Hematopoietic multipotent progenitor cell treated with erythropoietin and hydrocortisone succinate and interleukin-3 and kit ligand, for 15 days (in vitro differentiated cells): Measurements from ENCODE around the gene PTPRD.

Source experiments
- DNase-seq: peaks from one replicate; pipeline ENCODE4 v3.0.0-alpha.2; 2015; ENCODE audit warnings: low spot score

PTPRD gene

GRCh38 chr9:9892217-9892616 lies 720.6 kb downstream of the PTPRD start:
- no peak for DNase-seq

- no peak for DNase-seq
Observed at GRCh38 chr9:9881692-9882091, 731.1 kb downstream of the PTPRD start.

- DNase-seq: no peak
Observed at GRCh38 chr9:9874270-9874669, 738.5 kb downstream of the PTPRD start.

GRCh38 chr9:9862235-9862810 lies 750.5 kb downstream of the PTPRD start:
- no peak for DNase-seq

- DNase-seq: no peak
Observed at GRCh38 chr9:9855177-9856078, 757.4 kb downstream of the PTPRD start.

- no peak for DNase-seq
Observed at GRCh38 chr9:9847750-9848149, 765.1 kb downstream of the PTPRD start.

DNA sequence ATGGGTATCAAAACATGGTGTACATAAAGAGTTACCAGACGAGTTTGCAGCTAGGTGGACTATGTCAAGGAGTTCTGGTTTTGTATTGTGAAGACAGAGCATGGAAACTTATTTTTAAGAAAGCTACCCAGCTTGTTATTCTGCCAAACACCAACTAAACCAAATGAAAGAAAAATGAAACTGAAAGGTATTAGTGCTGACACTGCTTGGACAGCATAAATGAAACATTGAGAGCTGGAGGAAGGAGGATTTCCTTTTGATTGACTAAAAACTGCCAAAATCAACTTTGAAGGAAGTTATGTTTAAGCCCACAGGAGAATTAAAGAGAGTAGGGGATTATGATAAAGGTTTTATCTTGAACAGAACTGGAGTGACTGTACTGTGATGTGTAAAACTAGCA lies 766.2 kb downstream of the PTPRD start:
- no peak for DNase-seq

GRCh38 chr9:9820436-9820835 lies 792.4 kb downstream of the PTPRD start:
- no peak for DNase-seq

DNA sequence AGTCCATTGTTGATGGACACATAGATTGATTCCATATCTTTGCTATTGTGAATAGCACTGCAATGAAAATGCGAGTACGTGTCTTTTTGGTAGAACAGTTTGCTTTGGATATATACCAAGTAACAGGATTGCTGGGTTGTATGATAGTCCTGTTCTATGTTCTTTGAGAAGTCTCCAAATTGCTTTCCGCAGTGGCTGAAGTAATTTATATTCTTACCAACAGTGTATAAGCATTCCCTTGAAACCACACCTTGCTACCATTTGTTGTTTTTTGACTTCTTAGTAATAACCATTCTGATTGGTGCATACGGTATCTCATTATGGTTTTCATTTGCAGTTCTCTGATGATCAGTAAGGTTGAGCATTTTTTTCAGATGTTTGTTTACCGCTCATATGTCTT lies 792.9 kb downstream of the PTPRD start:
- no peak for DNase-seq

GRCh38 chr9:9817176-9817575 lies 795.6 kb downstream of the PTPRD start:
- no peak for DNase-seq

GRCh38 chr9:9804109-9804508 lies 808.7 kb downstream of the PTPRD start:
- no peak for DNase-seq

DNA sequence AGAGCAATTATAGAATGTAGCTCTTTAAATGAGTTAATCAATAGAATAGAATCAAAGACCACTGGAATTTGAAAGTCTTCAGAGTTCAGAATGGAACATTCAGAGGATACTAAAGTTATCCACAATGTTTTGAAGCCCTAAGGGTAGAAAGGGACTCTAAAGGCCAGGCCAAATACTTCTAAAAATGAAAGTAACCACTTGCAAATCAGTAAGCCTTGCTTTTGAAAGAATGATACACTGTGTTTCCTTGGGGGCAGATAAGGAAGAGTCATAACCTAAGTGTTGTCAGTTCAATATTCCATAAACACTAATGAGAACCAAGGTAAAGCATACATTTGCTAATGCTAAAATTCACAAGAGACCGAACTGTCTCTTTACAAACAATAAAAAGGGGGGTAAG lies 813.5 kb downstream of the PTPRD start:
- DNase-seq: no peak

DNA sequence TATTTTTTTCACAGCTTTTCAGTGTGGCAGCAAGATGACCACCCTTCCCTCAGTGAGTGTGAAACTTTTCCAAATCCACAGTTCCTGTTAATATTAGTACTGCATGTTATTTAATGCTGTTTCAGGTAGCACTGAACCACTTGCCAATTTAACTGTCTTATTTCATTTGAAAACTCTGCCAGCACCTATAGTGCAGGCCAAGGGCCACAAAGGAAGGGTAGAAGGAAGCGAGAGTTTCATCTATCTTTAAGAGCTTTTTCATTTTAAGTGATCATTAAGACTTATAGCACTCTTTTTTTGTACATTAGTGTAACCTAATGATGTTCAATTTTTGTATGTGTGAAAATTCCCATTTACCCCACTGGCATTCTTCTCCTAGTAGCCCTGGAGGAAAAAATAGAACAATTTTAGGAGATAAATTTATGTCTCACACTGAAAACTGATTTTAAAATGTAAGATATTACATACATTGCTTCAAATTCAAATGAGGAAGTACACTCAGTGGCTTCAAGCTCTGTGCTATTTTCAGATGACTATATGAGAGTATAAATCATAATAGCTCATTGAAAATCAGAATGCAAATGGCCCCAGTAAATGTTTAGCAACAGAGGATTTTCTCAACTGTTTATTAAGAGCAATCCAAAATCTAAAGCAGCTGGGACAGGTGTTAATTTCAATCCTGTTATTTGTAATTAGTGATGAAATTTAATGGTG lies 820.5 kb downstream of the PTPRD start:
- no peak for DNase-seq

GRCh38 chr9:9791611-9792010 lies 821.2 kb downstream of the PTPRD start:
- DNase-seq: no peak

DNA sequence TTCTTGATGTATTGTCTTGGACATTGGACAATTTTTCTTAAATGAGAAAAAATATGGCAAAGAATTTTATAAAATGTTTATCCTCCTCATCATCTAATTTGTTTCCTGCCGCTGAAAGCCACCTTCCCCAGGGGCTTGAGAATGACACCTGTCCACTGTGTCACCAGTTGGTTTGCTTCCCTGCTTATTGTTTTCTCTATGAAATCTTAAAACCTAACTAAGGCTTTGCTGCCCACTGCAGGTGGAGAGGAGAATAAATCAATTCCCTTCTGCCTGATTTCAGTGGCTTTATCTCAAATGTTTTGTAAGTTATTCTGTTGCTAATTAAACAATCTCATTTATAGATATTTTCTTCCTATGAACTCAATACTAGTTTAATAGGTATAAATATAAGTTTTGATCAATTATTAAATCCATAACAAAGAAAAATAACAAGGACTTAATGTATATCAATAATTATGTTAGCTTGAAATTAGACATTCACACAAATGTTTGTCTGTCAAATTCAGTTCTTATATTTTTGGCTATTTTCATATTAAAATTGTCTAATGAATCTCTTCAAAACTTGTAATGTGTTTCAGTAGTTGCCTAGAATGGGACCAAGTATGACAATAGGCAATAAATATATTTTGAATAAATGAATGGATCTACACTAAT lies 822.5 kb downstream of the PTPRD start:
- DNase-seq: no peak

- no peak for DNase-seq
Observed at GRCh38 chr9:9783711-9784110, 829.1 kb downstream of the PTPRD start.

DNA sequence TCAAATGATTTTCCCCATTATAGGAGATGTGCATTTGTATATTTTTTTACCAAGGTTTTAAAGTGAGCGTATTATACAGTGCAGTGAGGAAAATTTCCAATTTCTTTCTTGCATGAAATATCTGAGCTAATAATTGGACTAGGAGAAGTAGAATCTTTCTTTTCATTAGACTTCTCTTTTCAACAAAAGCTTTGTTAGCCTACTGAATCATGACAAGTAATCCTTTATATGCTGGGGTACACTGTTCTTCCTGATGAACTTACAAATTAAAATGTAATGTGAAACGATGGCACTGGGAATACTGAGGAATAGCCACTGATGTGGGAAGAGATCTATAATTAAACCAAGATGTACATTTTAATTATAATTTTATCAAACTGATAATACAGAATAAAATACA lies 829.6 kb downstream of the PTPRD start:
- DNase-seq: no peak

- no peak for DNase-seq
Observed at GRCh38 chr9:9778293-9778692, 834.5 kb downstream of the PTPRD start.

DNA sequence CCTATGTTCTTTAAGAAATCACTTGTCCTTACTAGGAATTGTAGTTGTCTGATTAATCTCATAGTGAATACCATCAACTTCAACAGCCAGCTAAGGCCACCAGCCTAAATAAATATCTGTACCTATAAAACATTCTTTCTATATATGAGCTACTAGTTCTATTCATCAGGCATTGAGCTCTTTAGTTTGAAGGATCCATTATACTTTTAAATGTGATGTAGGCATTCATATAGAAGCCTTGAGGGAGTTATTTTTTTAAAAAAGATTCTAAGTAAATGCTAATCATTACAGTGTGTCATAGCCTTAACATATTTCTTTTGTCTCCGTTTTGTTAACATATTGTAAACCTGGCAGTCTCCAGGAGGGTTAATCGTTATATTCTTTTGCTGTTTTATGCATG lies 838.3 kb downstream of the PTPRD start:
- DNase-seq: no peak

GRCh38 chr9:9771314-9771713 lies 841.5 kb downstream of the PTPRD start:
- no peak for DNase-seq

DNA sequence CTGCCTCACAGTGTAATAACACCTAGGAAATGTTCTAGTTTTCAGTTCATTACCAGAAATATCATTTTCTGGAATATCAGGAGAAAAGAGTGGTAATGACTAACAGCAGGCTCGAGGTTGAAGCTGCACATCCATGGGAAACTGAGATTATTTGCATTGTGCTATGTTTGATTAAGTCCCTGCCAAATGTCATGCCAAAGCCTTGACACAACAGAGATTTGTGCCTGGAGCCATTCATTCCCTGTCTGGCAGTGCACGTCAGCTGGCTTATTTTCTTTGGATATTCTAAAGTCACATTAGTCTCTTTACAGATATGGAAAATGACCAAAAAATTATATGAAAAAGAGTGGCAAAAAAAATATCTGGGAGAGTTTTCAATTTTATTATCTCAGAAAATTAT lies 848.0 kb downstream of the PTPRD start:
- no peak for DNase-seq

DNA sequence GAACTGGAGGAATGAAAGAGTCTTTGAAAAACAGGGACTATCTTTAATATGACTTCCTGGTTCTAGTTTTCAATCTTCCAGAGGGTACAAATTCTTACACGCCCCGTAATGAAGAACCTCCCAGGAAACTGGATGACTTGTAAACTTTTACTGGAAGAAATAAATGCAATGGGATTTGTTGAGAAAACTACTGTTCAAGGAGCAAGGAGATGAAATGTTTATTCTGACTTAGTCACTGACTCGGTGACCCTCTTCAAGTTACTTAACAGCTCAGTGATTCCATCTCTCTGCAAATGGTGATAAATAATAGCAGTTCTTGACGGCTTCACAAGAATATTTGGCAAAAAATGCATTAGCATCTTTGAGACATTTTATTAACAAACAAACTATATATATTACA lies 858.6 kb downstream of the PTPRD start:
- DNase-seq: no peak

DNA sequence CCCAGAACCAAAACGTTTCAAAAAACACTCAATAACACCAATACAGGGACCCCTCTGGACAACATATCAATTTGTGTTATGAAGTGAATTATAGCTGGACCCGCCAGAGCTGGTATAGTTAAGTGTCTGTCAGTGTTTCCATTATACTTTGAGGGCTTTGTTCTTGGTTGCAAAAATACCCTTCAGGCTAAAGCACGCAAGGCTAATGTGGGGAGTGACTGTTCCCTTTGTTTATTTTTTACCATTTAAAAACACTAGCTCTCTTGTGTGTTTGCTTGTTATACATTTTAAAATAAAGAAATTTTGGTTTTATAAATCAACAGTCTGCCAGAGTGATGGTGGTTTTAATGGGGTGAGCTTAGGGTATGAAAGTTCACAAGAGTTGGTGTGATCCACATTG lies 859.5 kb downstream of the PTPRD start:
- no peak for DNase-seq
